ENCODE measurements around the gene SZT2. TPM values are rescaled to one million over a fixed set of nuclear protein-coding genes. Genes with fewer than 3 reads are reported as not detected.
"Not testable (repeated sequence)": the region's sequence is repeated elsewhere in the genome, so short reads cannot be mapped to it uniquely, and the experiment has no call there.

Gene SZT2
- total RNA-seq, 2 donors from 2014 or later, result 51.4 to 51.6 TPM

GRCh38 chr1:43405219-43405875 lies 15.6 kb downstream of the SZT2 start:
- ATAC-seq (replicated peaks in 1 of 2) (no peak), DNase-seq (no peak)
- Mint-ChIP-seq H3K27me3 (ENCODE audit: low read depth) (no peaks in the 10 kb centered on the region), H3K9me3 (no peaks in the 10 kb centered on the region), H3K27ac (no peak overlapping the region), H3K36me3 (ENCODE audit: insufficient read depth in 2 of 2) (peaks cover 13 to 22% of the 10 kb centered on the region in 2 donors), H3K4me1 (ENCODE audit: low read depth) (peaks cover 8% of the 10 kb centered on the region), H3K4me3 (no peak overlapping the region)

GRCh38 chr1:43405876-43406234 lies 16.2 kb downstream of the SZT2 start:
- Mint-ChIP-seq H3K27ac (no peak overlapping the region), H3K36me3 (ENCODE audit: insufficient read depth in 2 of 2) (peaks cover 13 to 22% of the 10 kb centered on the region in 2 donors), H3K4me3 (no peak overlapping the region), H3K9me3 (no peaks in the 10 kb centered on the region), H3K27me3 (ENCODE audit: low read depth) (no peaks in the 10 kb centered on the region), H3K4me1 (ENCODE audit: low read depth) (peaks cover 8% of the 10 kb centered on the region)
- ATAC-seq (replicated peaks in 1 of 2) (no peak), DNase-seq (no peak)

- Mint-ChIP-seq H3K36me3 (ENCODE audit: insufficient read depth in 2 of 2) (peaks cover 8 to 27% of the 10 kb centered on the region in 2 donors), H3K27ac (no peak overlapping the region), H3K4me3 (no peak overlapping the region), H3K4me1 (ENCODE audit: low read depth) (no peaks in the 10 kb centered on the region), H3K9me3 (no peaks in the 10 kb centered on the region), H3K27me3 (ENCODE audit: low read depth) (no peaks in the 10 kb centered on the region)
- no peak for ATAC-seq (replicated peaks in 1 of 2)
- DNase-seq, result no peak
Observed at GRCh38 chr1:43410571-43410970, 20.9 kb downstream of the SZT2 start.

- not testable (repeated sequence) for H3K4me1 Mint-ChIP-seq (ENCODE audit: low read depth); H3K9me3 Mint-ChIP-seq; ATAC-seq (replicated peaks in 1 of 2); DNase-seq; H3K27me3 Mint-ChIP-seq (ENCODE audit: low read depth); H3K4me3 Mint-ChIP-seq; H3K27ac Mint-ChIP-seq
- H3K36me3 Mint-ChIP-seq (ENCODE audit: insufficient read depth in 2 of 2), result peaks cover 6 to 21% of the 10 kb centered on the region in 2 donors
Observed at GRCh38 chr1:43413426-43413825, 23.7 kb downstream of the SZT2 start.

GRCh38 chr1:43414634-43415223 lies 25.0 kb downstream of the SZT2 start:
- Mint-ChIP-seq H3K9me3 (no peaks in the 10 kb centered on the region), H3K27ac (peak overlapping the region; percentile 3), H3K4me3 (no peak overlapping the region), H3K36me3 (ENCODE audit: insufficient read depth in 2 of 2) (peaks cover 0 to 13% of the 10 kb centered on the region in 2 donors), H3K4me1 (ENCODE audit: low read depth) (no peaks in the 10 kb centered on the region), H3K27me3 (ENCODE audit: low read depth) (no peaks in the 10 kb centered on the region)
- DNase-seq (peak; percentile 66 to 67), ATAC-seq (replicated peaks in 1 of 2) (peak; percentile 85 to 88)

- ATAC-seq (replicated peaks in 1 of 2), result no peak
- Mint-ChIP-seq H3K4me1 (ENCODE audit: low read depth) (no peaks in the 10 kb centered on the region), H3K36me3 (ENCODE audit: insufficient read depth in 2 of 2) (peaks cover 1 to 13% of the 10 kb centered on the region in 2 donors), H3K9me3 (no peaks in the 10 kb centered on the region), H3K4me3 (no peak overlapping the region), H3K27ac (no peak overlapping the region), H3K27me3 (ENCODE audit: low read depth) (no peaks in the 10 kb centered on the region)
- no peak for DNase-seq
Observed at GRCh38 chr1:43415901-43416300, 26.2 kb downstream of the SZT2 start.

- Mint-ChIP-seq H3K27ac (no peak overlapping the region), H3K4me3 (no peak overlapping the region), H3K27me3 (ENCODE audit: low read depth) (no peaks in the 10 kb centered on the region), H3K9me3 (no peaks in the 10 kb centered on the region), H3K4me1 (ENCODE audit: low read depth) (no peaks in the 10 kb centered on the region), H3K36me3 (ENCODE audit: insufficient read depth in 2 of 2) (peaks cover 1 to 6% of the 10 kb centered on the region in 2 donors)
- DNase-seq, result no peak
- ATAC-seq (replicated peaks in 1 of 2), result no peak
Observed at GRCh38 chr1:43418858-43419257, 29.2 kb downstream of the SZT2 start.

- no peaks in the 10 kb centered on the region for H3K27me3 Mint-ChIP-seq (ENCODE audit: low read depth)
- H3K4me3 Mint-ChIP-seq, result no peak overlapping the region
- DNase-seq, result no peak
- no peak for ATAC-seq (replicated peaks in 1 of 2)
- peaks cover 3 to 5% of the 10 kb centered on the region in 2 donors for H3K36me3 Mint-ChIP-seq (ENCODE audit: insufficient read depth in 2 of 2)
- H3K27ac Mint-ChIP-seq, result no peak overlapping the region
- H3K4me1 Mint-ChIP-seq (ENCODE audit: low read depth), result no peaks in the 10 kb centered on the region
- H3K9me3 Mint-ChIP-seq, result no peaks in the 10 kb centered on the region
Observed at GRCh38 chr1:43419627-43420425, 30.1 kb downstream of the SZT2 start.

- no peak for ATAC-seq (replicated peaks in 1 of 2)
- Mint-ChIP-seq H3K4me3 (no peak overlapping the region), H3K9me3 (no peaks in the 10 kb centered on the region), H3K36me3 (ENCODE audit: insufficient read depth in 2 of 2) (peaks cover 0 to 5% of the 10 kb centered on the region in 2 donors), H3K27me3 (ENCODE audit: low read depth) (no peaks in the 10 kb centered on the region), H3K4me1 (ENCODE audit: low read depth) (no peaks in the 10 kb centered on the region), H3K27ac (no peak overlapping the region)
- no peak for DNase-seq
Observed at GRCh38 chr1:43420874-43421273, 31.2 kb downstream of the SZT2 start.

GRCh38 chr1:43421396-43421795 lies 31.7 kb downstream of the SZT2 start:
- Mint-ChIP-seq H3K4me1 (ENCODE audit: low read depth) (no peaks in the 10 kb centered on the region), H3K27ac (no peak overlapping the region), H3K27me3 (ENCODE audit: low read depth) (no peaks in the 10 kb centered on the region), H3K36me3 (ENCODE audit: insufficient read depth in 2 of 2) (peaks cover 0 to 5% of the 10 kb centered on the region in 2 donors), H3K4me3 (no peak overlapping the region), H3K9me3 (no peaks in the 10 kb centered on the region)
- no peak for ATAC-seq (replicated peaks in 1 of 2)
- no peak for DNase-seq

GRCh38 chr1:43421976-43422750 lies 32.5 kb downstream of the SZT2 start:
- ATAC-seq (replicated peaks in 1 of 2) (no peak), DNase-seq (no peak)
- no peak overlapping the region for H3K4me3 Mint-ChIP-seq
- no peaks in the 10 kb centered on the region for H3K4me1 Mint-ChIP-seq (ENCODE audit: low read depth)
- no peaks in the 10 kb centered on the region for H3K27me3 Mint-ChIP-seq (ENCODE audit: low read depth)
- peaks cover 5% of the 10 kb centered on the region in 2 donors for H3K36me3 Mint-ChIP-seq (ENCODE audit: insufficient read depth in 2 of 2)
- H3K27ac Mint-ChIP-seq, result no peak overlapping the region
- H3K9me3 Mint-ChIP-seq, result no peaks in the 10 kb centered on the region

- H3K36me3 Mint-ChIP-seq (ENCODE audit: insufficient read depth in 2 of 2), result peaks cover 5% of the 10 kb centered on the region in 2 donors
- H3K9me3 Mint-ChIP-seq, result no peaks in the 10 kb centered on the region
- no peaks in the 10 kb centered on the region for H3K4me1 Mint-ChIP-seq (ENCODE audit: low read depth)
- no peak overlapping the region for H3K27ac Mint-ChIP-seq
- H3K27me3 Mint-ChIP-seq (ENCODE audit: low read depth), result no peaks in the 10 kb centered on the region
- DNase-seq (no peak), ATAC-seq (replicated peaks in 1 of 2) (peak; percentile 20 to 28)
- no peak overlapping the region for H3K4me3 Mint-ChIP-seq
Observed at GRCh38 chr1:43422995-43423671, 33.4 kb downstream of the SZT2 start.

Data from activated T-cell treated with anti-CD3 and anti-CD28 coated beads, Interleukin-2, amount 50 U/mL, for 72 hours (primary cell).